ENCODE measurements around the gene ABR.
"Not testable (repeated sequence)": the region's sequence is repeated elsewhere in the genome, so short reads cannot be mapped to it uniquely, and the experiment has no call there.

- TF ChIP-seq CTCF (IDR thresholded peaks at IDR 0.05; ENCODE audit: low read length); EZH2phosphoT487 (IDR thresholded peaks at IDR 0.05; ENCODE audit: low read length); EZH2 (optimal IDR thresholded peaks at IDR 0.05; ENCODE audit: low read depth, low read length): not testable (repeated sequence)
These were observed 114.4 kb downstream of the ABR start for GRCh38 chr17:1065416-1065815.

All from MM.1S (cell line).